Smooth muscle cell (in vitro differentiated cells): ENCODE data around the gene APLP2. TPM values are rescaled to one million over a fixed set of nuclear protein-coding genes. Genes with fewer than 3 reads are reported as not detected.
A peak's percentile ranks its signal among the peaks of the same experiment; 100 is the strongest.

Experiments
- DNase-seq: peaks from one replicate; lab custom pipeline; 2025; ENCODE audit not compliant: unreplicated experiment; lab: John Stamatoyannopoulos, UW
- H2AFZ ChIP-seq: fragments of 200-600 bp; sonication (generic); 2 replicates; pipeline ENCODE4 v1.6.0; 2016; ENCODE audit warnings: antibody characterized with exemption, low read depth, mild to moderate bottlenecking
- H3F3A ChIP-seq: fragments of 200-600 bp; sonication (generic); 2 replicates; pipeline ENCODE4 v1.6.0; 2017; ENCODE audit warnings: antibody characterized with exemption, low read depth
- H3K27ac ChIP-seq: fragments of 200-600 bp; sonication (generic); 2 replicates; pipeline ENCODE4 v1.5.1; 2016; ENCODE audit warnings: low read depth, mild to moderate bottlenecking
- H3K27me3 ChIP-seq: fragments of 200-600 bp; sonication (generic); 2 replicates; pipeline ENCODE4 v1.6.1; 2016; ENCODE audit warnings: low read depth, mild to moderate bottlenecking
- H3K36me3 ChIP-seq: fragments of 200-600 bp; sonication (generic); 2 replicates; pipeline ENCODE4 v1.5.1; 2016; ENCODE audit warnings: low read depth
- H3K4me1 ChIP-seq: fragments of 200-600 bp; sonication (generic); 2 replicates; pipeline ENCODE4 v1.5.1; 2016; ENCODE audit warnings: low read depth
- H3K4me2 ChIP-seq: fragments of 200-600 bp; sonication (generic); 2 replicates; pipeline ENCODE4 v1.6.0; 2016; ENCODE audit warnings: mild to moderate bottlenecking
- H3K4me3 ChIP-seq: fragments of 200-600 bp; sonication (generic); 2 replicates; pipeline ENCODE4 v1.5.1; 2016; ENCODE audit warnings: mild to moderate bottlenecking
- H3K79me2 ChIP-seq: fragments of 200-600 bp; sonication (generic); 2 replicates; pipeline ENCODE4 v1.6.0; 2016; ENCODE audit warnings: low read depth, mild to moderate bottlenecking
- H3K9ac ChIP-seq: fragments of 200-600 bp; sonication (generic); 2 replicates; pipeline ENCODE4 v1.6.0; 2016; ENCODE audit warnings: low read depth
- H3K9me3 ChIP-seq: fragments of 200-600 bp; sonication (generic); replicated peaks from 2 replicates; pipeline ENCODE4 v1.5.1; 2016; ENCODE audit warnings: low read depth
- H4K20me1 ChIP-seq: fragments of 200-600 bp; sonication (generic); 2 replicates; pipeline ENCODE4 v1.6.0; 2016; ENCODE audit warnings: low read depth
- CTCF ChIP-seq: fragments of 200-600 bp; sonication (generic); IDR thresholded peaks from 2 replicates; pipeline ENCODE4 v1.5.1; 2017; ENCODE audit warnings: borderline replicate concordance, mild to moderate bottlenecking, antibody characterized with exemption; ENCODE audit not compliant: insufficient read depth, poor library complexity, severe bottlenecking
- WGBS: methylation state at CpG from one replicate; pipeline ENCODE4 v1.1.7; 2016; ENCODE audit warnings: low lambda C conversion rate; 5-methylcytosine and 5-hydroxymethylcytosine counted together
- polyA plus RNA-seq: library from polyadenylated mRNA; unstranded; fragments of >200 nt; fragmentation: Nextera tagmentation; extraction: Ambion mirVana; gene quantifications from 2 replicates; pipeline ENCODE4 v1.2.1, GENCODE V29; 2016
- total RNA-seq: library from RNA; depleted of rRNA; stranded (reverse); fragments of >200 nt; gene quantifications from 2 replicates; pipeline ENCODE4 v1.2.3, GENCODE V29; 2014

The APLP2 gene
- total and polyA plus RNA-seq, 2 experiments from 2014 or later = 121 to 146 TPM

GRCh38 chr11:130063451-130063850 lies 6.2 kb upstream of the APLP2 start:
- no peaks in the 10 kb centered on the region for H4K20me1 ChIP-seq

GRCh38 chr11:130064596-130064995 lies 5.1 kb upstream of the APLP2 start:
- H3K4me3 ChIP-seq = no peak overlapping the region
- H3K79me2 ChIP-seq = no peaks in the 10 kb centered on the region
- H3K9me3 ChIP-seq = no peaks in the 10 kb centered on the region
- H3K4me1 ChIP-seq = peaks cover 5% of the 10 kb centered on the region
- H2AFZ ChIP-seq = no peak overlapping the region
- no peak for DNase-seq
- no peaks in the 10 kb centered on the region for H3F3A ChIP-seq
- H3K36me3 ChIP-seq = no peaks in the 10 kb centered on the region
- whole genome bisulfite sequencing = 65% methylated on average over 4 of the region's 4 CpGs
- H4K20me1 ChIP-seq = no peaks in the 10 kb centered on the region
- TF ChIP-seq CTCF = no peak
- no peak overlapping the region for H3K9ac ChIP-seq
- peaks cover 16% of the 10 kb centered on the region for H3K27me3 ChIP-seq
- H3K27ac ChIP-seq = no peak overlapping the region
- no peak overlapping the region for H3K4me2 ChIP-seq

More at GRCh38 chr11:130063451-130063850, 6.2 kb upstream of the APLP2 start:
- Histone ChIP-seq H3K9ac (no peak overlapping the region), H3K9me3 (no peaks in the 10 kb centered on the region), H3K4me2 (no peak overlapping the region), H3F3A (no peaks in the 10 kb centered on the region), H3K79me2 (no peaks in the 10 kb centered on the region), H3K4me3 (no peak overlapping the region), H2AFZ (no peak overlapping the region), H3K27ac (no peak overlapping the region), H3K27me3 (peaks cover 20% of the 10 kb centered on the region), H3K4me1 (peaks cover 4% of the 10 kb centered on the region), H3K36me3 (no peaks in the 10 kb centered on the region)
- TF ChIP-seq CTCF = no peak
- DNase-seq = no peak
- WGBS = 82% methylated on average over 2 of the region's 2 CpGs

GRCh38 chr11:130066338-130066737 lies 3.4 kb upstream of the APLP2 start:
- no peaks in the 10 kb centered on the region for H3K36me3 ChIP-seq
- no peak overlapping the region for H2AFZ ChIP-seq
- no peak for TF ChIP-seq CTCF
- H3K9ac ChIP-seq = no peak overlapping the region
- 84% methylated on average over 5 of the region's 5 CpGs for WGBS
- peaks cover 9% of the 10 kb centered on the region for H3K4me1 ChIP-seq
- no peaks in the 10 kb centered on the region for H3K9me3 ChIP-seq
- peaks cover 5% of the 10 kb centered on the region for H3K27me3 ChIP-seq
- H3F3A ChIP-seq = peaks cover 4% of the 10 kb centered on the region
- H3K4me3 ChIP-seq = no peak overlapping the region
- H3K4me2 ChIP-seq = no peak overlapping the region
- no peaks in the 10 kb centered on the region for H3K79me2 ChIP-seq
- no peak overlapping the region for H3K27ac ChIP-seq
- H4K20me1 ChIP-seq = peaks cover 11% of the 10 kb centered on the region
- no peak for DNase-seq

GRCh38 chr11:130068546-130068985 lies 1.1 kb upstream of the APLP2 start:
- no peak for DNase-seq
- TF ChIP-seq CTCF = no peak
- no peak overlapping the region for H3K27ac ChIP-seq
- H3F3A ChIP-seq = peaks cover 4% of the 10 kb centered on the region
- H3K4me2 ChIP-seq = peak overlapping the region; percentile 93
- no peaks in the 10 kb centered on the region for H3K27me3 ChIP-seq
- H3K4me3 ChIP-seq = peak overlapping the region; percentile 93
- peaks cover 33% of the 10 kb centered on the region for H4K20me1 ChIP-seq
- H3K36me3 ChIP-seq = no peaks in the 10 kb centered on the region
- no peak overlapping the region for H3K9ac ChIP-seq
- H3K79me2 ChIP-seq = peaks cover 20% of the 10 kb centered on the region
- H3K9me3 ChIP-seq = no peaks in the 10 kb centered on the region
- WGBS = 43% methylated on average over 18 of the region's 18 CpGs
- H3K4me1 ChIP-seq = peaks cover 18% of the 10 kb centered on the region
- peak overlapping the region; percentile 95 for H2AFZ ChIP-seq
